Hematopoietic multipotent progenitor cell treated with erythropoietin and hydrocortisone succinate and interleukin-3 and kit ligand, for 6 days (in vitro differentiated cells): ENCODE measurements around the gene RAB11FIP3.
"Not testable (repeated sequence)": the region's sequence is repeated elsewhere in the genome, so short reads cannot be mapped to it uniquely, and the experiment has no call there.

Experiments
- DNase-seq: peaks from one replicate; pipeline ENCODE4 v3.0.0-alpha.2; 2015

Gene RAB11FIP3

GRCh38 chr16:425082-425718 lies at the start of gene RAB11FIP3:
TSS of gene RAB11FIP3 (plus strand) at chr16:425649. CDS start at chr16:426007, 358 bp downstream.
- DNase-seq, result peak; percentile 90

GRCh38 chr16:375927-376816 lies 49.3 kb upstream of the RAB11FIP3 start:
- no peak for DNase-seq

- no peak for DNase-seq
Observed at GRCh38 chr16:376817-377418, 48.5 kb upstream of the RAB11FIP3 start.

GRCh38 chr16:377419-377951 lies 48.0 kb upstream of the RAB11FIP3 start:
- no peak for DNase-seq

GRCh38 chr16:378113-378820 lies 47.2 kb upstream of the RAB11FIP3 start:
- not testable (repeated sequence) for DNase-seq

GRCh38 chr16:378821-379182 lies 46.6 kb upstream of the RAB11FIP3 start:
- DNase-seq, result no peak

- DNase-seq, result no peak
Observed at GRCh38 chr16:379183-379960, 46.1 kb upstream of the RAB11FIP3 start.

- no peak for DNase-seq
Observed at GRCh38 chr16:379961-380761, 45.3 kb upstream of the RAB11FIP3 start.

- peak; percentile 41 for DNase-seq
Observed at GRCh38 chr16:380762-381011, 44.8 kb upstream of the RAB11FIP3 start.

GRCh38 chr16:381012-381788 lies 44.2 kb upstream of the RAB11FIP3 start:
- DNase-seq, result peak; percentile 50

GRCh38 chr16:381789-382717 lies 43.4 kb upstream of the RAB11FIP3 start, which contains the start of gene PGAP6:
TSS of gene PGAP6 (minus strand) at chr16:381978. CDS start at chr16:381821, 157 bp downstream.
- DNase-seq, result peak; percentile 80

GRCh38 chr16:383326-384051 lies 42.0 kb upstream of the RAB11FIP3 start:
- no peak for DNase-seq

GRCh38 chr16:386641-387156 lies 38.8 kb upstream of the RAB11FIP3 start:
- peak; percentile 55 for DNase-seq

- DNase-seq, result peak; percentile 73
Observed at GRCh38 chr16:387761-388666, 37.4 kb upstream of the RAB11FIP3 start.

- DNase-seq, result no peak
Observed at GRCh38 chr16:389352-389751, 36.1 kb upstream of the RAB11FIP3 start.

GRCh38 chr16:391885-392335 lies 33.5 kb upstream of the RAB11FIP3 start:
- peak; percentile 88 for DNase-seq

- peak; percentile 70 for DNase-seq
Observed at GRCh38 chr16:392450-393030, 32.9 kb upstream of the RAB11FIP3 start.
